NK-92 (cell line): ENCODE measurements around the gene CRYL1.

Experiments used
- DNase-seq: peaks from one replicate; lab custom pipeline; 2025; ENCODE audit not compliant: unreplicated experiment; lab: John Stamatoyannopoulos, UW

Gene CRYL1

GRCh38 chr13:20534038-20534608 is 8.5 kb upstream of the CRYL1 start:
- no peak for DNase-seq

DNA sequence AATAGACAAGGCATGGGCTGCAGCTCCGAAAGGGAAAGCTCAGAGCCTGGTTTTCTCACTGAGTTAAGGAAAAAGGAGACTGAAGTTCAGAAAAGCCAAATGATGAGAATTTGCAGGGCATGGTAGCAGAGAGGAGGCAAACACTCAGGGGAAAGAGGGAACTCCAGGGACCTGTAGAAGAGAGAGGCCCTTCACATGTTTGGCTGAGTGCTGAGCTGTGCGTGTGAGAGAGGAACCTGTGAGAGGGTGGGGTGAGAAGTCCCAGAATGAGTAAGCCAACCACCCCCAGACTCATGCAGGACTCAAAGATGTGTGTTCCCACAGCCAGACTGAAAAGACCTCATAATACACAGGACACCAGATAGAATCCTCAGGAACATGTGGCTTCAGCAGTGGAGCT is 2.8 kb upstream of the CRYL1 start:
- DNase-seq, result no peak

GRCh38 chr13:20526664-20527063 is 1.0 kb upstream of the CRYL1 start:
- DNase-seq, result no peak

DNA sequence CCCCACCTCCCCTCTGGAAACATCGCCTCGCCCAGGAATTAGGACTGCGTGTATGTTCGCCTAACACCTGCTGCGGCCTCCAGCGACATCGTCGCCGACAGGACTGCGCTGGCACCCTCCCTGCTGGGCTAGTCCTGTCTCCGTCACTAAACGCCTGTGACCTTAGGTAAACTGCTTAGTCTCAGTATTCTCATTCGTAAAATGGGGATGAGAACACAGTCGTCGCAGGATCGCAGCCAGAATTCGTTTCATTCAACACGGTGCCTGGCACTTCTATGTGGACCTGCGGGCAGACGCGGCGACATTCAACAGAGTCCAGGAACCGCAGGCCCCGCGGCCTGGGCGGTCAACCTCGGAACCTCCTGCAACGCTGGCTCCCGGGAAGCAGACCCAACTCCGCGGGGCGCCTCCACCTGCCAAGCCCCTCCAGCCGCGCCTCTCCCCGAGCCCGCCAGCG is 485 bp downstream of the CRYL1 start:
- no peak for DNase-seq

DNA sequence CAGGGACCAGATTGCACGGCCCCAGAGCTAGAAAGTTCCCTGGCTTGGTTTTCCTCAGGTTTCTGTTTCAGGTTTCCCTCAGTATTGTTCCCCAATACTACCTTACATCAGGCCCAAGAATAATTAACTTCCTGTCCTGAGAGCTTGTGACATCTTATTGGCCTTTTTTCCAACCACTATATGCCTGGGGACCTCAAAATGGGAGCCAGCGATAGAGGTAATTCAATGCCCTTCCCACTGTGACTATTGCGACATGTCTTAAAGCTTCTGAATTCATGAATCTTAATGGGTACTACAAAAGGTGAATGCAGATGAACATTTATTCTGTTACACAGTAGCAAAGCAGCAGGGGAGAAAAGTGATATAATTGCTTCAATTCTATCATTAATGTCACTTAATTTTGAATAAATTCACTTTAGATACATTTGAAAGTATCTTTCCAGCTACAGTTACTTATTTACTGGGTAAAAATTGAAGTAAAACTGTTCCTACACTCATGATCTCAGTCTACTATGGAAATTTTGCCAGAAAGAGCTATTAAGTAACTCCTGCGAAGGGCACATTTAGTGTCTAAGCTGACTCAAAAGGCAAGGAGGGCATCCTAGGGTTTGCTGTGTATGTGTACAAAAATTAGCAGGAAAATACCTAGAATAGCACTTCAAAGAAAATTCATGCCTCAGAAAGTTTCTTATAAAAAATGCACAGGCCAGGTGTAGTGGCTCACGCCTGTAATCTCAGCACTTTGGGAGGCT is 4.1 kb downstream of the CRYL1 start:
- DNase-seq, result no peak

DNA sequence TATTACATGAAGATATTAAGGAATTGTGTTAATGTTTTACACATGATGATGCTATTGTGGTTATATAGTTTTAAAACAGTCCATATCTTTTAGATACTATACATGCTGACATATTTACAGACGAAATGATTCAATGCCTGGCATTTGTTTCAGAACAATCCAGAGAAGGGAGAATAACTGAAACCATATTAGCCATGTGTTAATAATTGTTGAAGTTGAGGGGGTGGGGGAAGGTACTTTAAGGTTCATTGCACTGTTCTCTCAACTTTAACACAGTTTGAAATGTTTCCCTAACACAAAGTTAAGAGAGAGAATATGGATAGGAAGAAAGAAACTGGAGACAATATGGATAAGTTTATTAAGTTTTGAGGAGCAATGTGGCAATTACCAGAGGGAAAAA is 5.8 kb downstream of the CRYL1 start:
- DNase-seq, result no peak

GRCh38 chr13:20518660-20519100 is 7.0 kb downstream of the CRYL1 start:
- no peak for DNase-seq

DNA sequence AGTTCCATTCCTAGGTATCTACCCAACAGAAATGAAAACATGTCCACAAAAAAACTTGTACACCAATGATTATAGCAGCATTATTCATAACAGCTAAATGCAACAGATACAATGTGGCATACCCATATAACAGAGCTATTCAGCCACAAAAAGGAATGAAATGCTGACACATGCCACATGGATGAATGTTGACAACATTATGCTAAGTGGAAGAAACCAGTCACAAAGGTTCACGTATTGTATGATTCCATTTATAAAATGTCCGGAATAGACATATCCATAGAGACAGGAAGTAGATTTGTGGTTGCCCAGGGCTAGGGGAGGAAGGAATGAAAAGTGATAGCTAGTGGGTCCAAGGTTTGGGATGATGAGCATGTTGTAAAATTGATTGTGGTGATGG is 10.8 kb downstream of the CRYL1 start:
- DNase-seq, result no peak

DNA sequence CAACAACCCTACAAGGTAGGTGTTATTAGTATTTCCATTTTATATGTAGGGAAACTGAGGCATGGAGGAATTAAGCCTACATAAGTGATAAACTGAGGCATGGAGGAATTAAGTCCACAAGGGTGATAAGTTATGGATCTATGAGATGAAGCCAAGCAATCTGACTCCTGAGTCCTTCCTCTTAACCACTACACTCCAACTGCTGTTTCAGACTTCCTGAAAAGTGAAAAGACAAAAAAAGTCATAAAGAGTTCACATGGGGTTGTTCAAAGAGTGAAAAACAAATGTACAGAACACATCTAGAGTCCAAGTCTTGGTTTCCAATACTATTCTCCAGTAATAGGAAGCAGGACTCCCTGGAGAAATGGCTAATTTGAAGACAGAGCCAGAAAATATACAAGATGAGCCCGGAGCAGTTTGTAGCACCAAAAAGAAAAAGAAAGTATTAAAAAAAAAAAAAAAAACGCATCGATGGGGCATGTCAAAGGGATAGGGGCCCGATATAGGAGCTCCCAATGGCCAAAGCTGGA is 12.1 kb downstream of the CRYL1 start:
- DNase-seq, result no peak

DNA sequence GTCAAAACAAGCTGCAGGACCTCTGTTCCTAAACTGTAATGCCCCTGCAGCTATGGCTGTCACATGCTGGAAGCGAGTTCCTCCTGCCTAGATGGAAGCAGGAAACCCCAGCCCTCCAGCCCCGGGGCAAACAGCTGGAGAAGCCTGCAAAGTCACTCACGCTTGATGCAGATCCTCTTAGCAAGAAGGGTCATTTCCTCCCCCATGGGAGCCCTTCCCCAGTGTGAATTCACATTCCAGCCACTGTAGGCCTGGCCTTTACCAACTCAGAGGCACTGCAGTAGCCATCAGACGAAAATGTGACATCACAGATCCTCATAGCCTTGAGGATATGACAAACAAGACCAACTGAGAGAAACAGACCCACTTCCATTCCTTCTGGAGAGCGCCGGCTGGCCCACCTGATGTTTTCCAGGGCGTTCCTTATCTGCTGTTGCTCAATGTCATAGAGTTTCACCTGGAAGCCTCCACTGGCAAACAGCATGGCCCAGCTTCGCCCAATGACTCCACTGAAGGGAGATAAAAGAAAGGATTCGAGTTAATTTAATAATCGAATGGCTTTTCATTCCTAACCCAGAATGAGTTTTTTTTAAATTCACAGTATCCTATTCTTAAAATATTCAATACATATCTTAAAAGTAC is 13.5 kb downstream of the CRYL1 start:
- DNase-seq, result no peak

- no peak for DNase-seq
Observed at GRCh38 chr13:20506696-20507095, 19.0 kb downstream of the CRYL1 start.

DNA sequence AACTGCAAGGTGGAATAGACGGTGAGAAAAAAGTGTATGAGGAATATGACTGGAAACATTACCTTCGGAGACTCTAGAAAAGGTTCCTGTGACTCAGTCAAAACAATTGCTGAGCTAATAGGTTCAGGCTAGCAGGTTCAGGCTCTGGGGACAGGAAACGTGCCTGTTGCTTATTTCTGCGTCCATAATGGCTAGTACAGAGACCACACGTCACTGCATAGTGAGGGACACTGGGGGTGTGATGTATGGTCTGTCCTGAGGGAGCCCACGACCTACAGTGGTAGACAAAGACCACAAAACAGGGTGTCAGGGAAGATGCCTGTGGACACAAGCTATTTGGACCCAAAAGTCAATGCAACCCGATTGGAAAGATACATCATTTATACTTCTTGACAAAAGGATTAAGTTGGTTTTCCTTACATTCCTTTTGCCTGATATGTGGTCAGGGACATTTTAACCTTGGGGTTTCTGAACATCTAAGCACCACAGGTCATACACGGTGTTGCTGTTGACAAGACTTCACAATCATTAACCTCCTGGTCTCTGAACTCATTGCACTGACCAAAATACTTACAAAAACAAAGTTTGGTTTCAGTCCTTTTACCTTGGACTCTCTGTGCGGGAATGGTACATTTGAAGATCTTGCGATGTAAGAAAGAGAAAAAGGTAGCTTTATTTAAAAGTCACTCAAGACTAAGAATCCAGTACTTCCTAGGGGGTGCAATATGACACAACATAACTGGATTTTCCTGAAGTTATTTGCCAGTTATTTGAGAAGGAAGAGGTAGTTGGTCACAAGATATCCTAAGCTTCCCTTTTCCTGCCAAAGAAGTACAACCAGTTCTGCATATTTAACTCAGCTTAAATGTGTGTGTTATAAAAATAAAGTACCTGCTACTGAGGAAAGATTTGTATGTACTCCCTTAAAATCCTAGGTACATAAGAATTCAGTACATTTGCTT is 20.0 kb downstream of the CRYL1 start:
- DNase-seq, result no peak

DNA sequence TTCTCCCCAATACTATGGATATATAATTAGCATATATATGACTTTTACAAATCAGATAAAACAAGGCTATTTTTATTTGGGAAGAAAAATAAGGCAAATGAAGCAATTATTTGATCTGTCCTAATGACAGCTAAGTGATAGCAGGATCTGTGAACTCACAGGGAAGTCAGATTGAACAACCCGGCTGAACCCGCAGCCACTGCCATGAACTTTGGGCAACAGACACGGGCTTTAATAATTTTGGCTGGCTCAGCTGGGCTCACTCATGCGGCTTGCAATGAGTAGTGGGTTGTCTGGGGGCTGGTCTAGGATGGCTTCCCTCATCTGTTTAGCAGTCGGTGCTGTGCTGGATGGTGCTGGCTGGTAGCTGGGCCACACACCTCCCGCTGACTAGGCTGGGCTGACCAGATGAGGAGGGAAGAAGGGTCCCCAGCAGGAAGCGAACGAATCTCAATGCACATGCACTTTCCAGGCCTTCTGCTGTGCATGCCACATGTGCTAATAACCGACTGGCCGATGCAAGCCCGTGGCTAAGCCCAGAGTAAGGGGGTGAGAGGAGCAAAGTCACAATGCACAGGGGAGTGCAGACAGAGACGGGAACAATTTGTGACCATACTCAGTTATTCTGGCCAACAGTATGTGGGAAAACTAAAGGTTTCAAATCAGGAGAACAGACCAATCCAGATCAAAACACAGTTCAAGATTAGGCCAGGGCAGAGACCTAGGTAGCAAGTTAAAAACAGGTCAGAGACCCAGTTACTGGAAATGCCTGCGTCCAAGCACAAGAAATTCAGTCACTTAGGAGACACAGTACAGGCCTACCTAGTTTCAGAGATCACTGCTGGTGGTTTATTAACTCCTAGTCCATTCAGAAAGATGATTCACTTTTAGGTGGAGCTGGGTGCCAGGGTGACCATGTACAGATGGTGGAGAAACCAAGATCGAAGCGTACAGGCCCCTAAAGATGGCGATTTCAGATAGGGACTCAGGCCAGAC is 22.3 kb downstream of the CRYL1 start:
- DNase-seq, result no peak

DNA sequence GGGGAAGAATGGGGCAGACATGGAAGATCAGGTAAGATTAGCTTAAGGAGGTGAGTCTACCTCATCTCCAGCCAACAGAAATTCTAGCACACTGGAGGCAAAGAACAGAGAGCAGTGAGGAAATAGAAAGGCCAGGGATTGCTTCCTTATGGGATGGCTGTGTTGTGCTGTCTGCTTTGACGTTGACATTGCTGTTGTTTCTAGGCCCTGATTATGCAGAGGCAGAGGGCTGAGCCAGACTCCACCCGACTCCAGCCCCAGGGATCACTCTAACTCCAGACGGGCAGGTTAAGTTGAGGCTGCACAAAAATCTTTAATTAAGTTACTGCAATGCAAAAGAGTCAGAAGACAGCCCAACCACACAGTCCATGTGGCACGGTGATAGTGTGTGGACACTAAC is 24.1 kb downstream of the CRYL1 start:
- DNase-seq, result no peak

DNA sequence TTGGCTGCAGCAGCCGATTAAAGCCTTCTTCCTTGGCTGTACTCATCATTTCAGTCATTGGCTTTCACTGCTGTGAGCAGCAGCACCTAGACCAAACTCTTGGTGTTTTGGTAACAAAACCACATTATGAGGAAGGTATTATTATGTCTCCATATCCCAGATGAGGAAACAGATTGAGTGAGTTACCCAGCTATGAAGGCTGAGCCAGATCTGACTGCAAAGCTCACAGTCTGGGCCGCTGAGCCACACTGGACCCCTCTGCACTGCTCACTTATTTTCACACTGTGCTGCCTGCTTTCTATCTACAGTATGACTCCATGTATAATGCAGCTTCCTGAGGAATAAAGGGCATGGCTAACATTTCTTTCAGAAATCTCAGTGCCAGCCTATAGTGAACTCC is 24.5 kb downstream of the CRYL1 start:
- DNase-seq, result no peak

- no peak for DNase-seq
Observed at GRCh38 chr13:20499986-20500385, 25.7 kb downstream of the CRYL1 start.

GRCh38 chr13:20498659-20499058 is 27.0 kb downstream of the CRYL1 start:
- DNase-seq, result no peak

DNA sequence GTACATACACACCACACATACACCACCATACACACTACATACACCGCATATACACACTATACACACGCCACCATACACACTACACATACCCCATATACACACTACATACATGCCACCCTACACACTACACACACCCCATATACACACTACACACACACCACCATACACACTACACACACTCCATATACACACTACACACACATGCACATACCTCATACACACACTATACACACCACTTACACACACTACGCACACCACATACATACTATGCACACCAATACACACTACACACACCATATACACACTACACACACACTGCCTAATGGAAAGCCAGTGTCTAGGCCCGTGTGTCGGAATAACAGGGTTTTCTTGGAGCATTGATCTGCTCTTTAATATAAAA is 27.5 kb downstream of the CRYL1 start:
- DNase-seq, result no peak

DNA sequence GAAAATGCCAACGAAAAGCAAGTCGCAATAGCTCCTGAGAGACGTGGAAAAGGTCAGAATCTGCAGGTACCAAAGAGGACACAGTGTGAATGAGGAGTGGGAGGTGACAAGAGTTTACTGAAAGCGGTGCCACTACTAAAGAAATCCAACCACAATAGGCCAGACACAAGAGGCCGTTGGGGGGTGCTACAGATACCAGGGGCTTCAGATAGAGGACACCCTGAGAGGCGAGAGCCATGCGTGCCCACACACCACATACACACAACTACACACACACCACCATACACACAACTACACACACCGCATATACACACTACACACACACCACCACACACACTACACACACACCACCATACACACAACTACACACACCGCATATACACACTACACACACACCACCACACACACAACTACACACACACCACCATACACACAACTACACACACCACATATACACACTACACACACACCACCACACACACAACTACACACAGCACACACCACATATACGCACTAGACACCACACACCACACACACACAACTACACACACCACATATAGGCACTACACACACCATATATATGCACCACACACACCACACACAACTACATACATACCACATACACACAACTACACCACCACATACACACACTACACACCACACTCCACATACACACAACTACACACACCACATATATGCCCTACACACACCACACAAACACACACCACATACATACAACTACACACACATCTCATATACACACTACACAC is 28.5 kb downstream of the CRYL1 start:
- no peak for DNase-seq
